COLO668 (cell line): ENCODE data around the gene CLIP4.

Experiments used
- DNase-seq: peaks from one replicate; lab custom pipeline; 2025; ENCODE audit not compliant: unreplicated experiment; lab: John Stamatoyannopoulos, UW

CLIP4 gene

GRCh38 chr2:29130295-29130694 lies 15.1 kb downstream of the CLIP4 start:
- DNase-seq, result no peak

DNA sequence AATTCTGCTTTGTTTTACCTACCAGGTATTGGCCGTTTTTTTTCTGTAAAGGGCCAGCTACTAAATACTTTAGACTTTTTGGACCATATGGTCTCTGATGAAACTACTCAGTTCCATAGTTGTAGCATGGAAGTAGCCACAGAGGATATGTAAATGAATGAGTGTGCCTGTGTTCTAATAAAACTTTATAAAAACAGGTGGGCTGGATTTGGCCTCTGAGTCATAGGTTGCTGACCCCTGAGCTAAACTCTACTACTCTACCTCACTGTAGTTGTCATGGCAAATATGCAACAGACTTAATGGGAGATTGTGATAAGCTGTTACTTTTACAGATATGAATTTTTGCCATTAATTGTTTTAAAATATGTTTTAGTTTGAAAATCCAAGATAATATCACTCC lies 19.7 kb downstream of the CLIP4 start:
- DNase-seq, result no peak

GRCh38 chr2:29139152-29139551 lies 23.9 kb downstream of the CLIP4 start:
- DNase-seq, result no peak

- DNase-seq, result no peak
Measured at GRCh38 chr2:29139731-29140130, 24.5 kb downstream of the CLIP4 start.

GRCh38 chr2:29143657-29144056 lies 28.4 kb downstream of the CLIP4 start:
- DNase-seq, result no peak

DNA sequence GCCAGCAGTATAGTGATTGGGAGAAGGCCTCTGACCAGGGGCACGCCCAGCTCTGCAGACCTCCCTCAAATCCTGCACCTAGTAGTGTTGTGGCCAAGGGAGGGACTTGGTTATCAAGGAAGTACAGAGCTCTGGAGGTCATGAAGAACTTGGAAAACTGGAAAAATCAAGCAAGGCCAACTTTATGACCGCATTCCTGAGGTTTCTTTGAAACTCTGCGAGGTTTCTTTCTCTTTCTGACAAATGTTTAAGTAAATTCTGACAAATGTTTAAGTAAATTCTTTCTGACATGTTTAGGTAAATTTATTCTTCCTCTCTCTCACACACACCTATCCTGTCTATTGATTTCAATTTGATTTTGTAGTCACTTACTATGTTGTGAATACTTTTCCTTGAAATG lies 31.0 kb downstream of the CLIP4 start:
- no peak for DNase-seq

DNA sequence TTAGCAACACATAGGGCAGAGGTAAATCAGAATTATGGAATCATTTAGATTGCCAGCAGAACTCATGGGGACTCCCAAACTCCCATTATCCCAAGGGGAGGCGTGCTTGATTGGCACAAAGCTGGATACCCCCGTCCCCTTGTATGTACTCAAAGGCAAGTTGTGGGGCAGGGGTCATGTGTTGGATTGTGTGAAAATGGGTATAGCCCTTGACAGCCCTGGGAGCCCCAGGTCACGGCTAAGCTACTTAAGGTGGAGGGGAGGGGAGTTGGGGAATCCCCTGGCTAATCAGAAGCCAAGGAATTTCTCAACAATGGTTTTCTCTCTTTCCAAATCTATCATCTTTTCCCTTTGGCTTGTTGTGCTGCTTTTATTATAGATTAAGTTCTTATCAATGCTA lies 32.7 kb downstream of the CLIP4 start:
- DNase-seq, result no peak

GRCh38 chr2:29154610-29155009 lies 39.4 kb downstream of the CLIP4 start:
- no peak for DNase-seq

DNA sequence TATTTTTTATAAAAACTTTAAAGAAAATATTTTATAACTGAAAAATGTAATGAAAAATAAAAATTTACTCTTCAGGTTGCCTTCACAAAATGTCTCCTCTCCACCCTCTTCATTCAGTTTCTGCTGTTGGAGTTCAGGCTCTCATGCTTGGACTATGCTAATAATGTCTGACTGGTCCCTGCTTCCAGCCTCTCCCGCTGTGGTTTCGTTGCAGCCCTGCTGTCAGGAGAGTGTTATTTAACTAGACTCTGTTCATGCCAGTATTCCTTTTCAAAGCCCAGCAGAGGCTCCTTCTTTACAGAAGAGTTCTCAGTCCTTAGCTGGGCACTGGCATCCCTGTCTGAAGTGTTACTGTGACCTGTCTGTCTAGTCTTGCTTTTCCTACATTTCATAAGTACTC lies 40.4 kb downstream of the CLIP4 start:
- DNase-seq, result no peak

DNA sequence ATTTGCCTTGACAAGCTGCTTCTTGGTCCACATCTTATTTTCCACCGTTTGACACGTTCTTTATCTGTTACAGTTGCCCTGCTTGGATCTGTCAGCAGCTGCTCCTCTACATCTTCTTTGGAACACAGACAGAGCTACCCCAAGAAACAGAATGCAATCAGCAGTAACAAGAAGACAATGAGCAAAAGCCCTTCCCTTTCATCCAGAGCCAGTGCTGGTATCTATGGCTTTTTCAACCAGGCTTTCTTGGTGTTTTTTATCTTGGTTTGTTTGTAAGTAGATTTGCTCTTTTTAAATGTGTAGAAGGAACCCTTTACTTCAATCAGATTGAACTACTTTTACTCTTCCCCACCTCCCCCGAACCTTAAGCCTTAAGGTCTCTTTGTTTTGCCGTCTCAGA lies 41.9 kb downstream of the CLIP4 start:
- DNase-seq, result no peak

DNA sequence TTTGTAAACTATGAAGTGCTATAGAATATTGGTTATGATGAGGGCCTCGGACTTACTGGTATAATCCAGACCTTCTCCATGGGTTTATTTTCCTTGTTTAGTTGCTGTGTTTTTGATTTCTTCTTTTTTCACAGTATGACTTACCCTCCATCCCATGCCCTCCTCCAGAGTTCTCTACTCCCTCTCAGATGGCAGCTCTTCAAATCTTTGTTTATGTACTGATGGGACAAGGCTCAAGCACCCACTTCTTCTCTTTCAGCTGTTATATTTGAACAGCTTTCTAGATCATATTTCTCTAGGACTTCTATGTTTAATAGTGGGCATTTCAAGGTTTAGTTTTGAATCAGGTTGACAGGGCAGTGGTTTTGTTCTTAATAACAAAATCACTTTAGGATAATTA lies 43.9 kb downstream of the CLIP4 start:
- no peak for DNase-seq

GRCh38 chr2:29160184-29160583 lies 45.0 kb downstream of the CLIP4 start:
- DNase-seq, result no peak

- DNase-seq, result no peak
Measured at GRCh38 chr2:29162204-29162928, 47.2 kb downstream of the CLIP4 start.

DNA sequence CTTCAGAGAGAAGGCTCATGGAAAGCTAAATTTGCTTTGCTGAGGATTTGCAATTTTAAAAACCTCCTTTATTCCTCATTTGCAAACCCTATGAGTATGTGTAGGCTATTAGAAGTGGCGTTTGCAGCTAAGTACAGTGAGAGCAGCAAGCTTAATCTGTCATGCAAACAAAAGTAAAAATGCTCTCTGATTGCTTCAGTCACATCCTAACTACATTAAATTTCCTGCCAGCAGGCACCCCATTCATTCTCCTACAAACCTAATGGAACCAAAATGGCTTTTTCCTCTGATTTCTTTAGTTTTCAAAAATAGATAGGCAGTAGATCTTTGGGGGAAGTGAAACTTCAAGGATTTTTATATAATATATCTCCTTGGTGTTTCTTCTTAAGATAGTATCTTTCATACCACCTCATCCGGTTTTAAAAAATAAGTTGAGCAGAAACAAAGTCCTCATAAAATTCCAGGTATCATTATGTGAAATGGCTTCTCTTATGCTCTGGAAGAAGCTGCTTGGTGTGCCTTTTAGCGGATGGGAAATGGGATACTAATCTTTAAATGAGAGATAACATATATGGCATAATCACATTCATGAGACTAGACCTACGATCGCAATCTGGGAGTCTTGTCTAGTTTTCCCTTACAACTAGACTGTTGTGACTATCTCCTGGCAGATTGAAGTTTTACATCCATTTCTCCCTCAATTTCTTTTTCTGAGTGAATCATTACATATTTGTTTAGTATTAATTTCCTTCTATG lies 49.1 kb downstream of the CLIP4 start:
- no peak for DNase-seq

DNA sequence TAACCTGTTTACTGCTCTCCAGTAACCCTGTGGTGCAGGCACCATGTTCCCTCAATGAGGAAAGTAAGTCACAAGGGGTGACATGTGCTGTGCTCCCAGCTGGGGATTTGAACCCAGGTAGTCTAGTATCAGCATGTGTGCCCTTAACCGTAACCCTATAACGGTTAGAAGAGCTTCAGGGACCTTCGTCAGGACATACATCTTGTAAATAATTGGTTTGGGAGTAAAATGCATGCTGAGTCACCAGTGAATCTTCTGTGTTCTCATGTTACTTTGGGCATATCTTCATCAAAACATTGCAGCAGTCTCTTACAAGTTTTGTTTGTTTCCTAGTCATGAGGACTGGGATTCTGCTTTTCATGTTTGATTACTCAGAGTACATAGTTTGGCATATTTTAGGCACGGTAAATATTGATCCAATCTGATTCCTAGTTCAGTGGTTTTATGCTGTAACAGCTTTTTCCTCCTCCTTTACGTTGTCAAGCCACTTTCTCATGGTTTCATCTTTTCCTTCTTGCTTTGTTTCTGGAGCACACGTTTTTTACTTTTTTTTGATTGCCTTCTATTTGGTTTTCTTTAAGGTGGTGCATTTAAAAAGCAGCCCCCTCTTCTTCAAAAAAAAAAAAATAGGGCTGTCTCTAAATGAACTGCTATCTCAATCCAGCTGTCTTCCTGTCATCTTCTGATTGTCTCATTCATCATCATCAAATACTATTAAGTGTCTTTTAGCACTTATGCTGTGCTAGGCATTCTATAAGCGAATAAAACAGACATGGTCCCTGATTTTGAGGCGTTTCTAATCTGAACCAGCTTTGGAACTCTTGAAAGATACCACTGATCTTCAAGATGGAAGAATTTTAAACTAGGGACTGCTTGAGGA lies 50.4 kb downstream of the CLIP4 start:
- no peak for DNase-seq

DNA sequence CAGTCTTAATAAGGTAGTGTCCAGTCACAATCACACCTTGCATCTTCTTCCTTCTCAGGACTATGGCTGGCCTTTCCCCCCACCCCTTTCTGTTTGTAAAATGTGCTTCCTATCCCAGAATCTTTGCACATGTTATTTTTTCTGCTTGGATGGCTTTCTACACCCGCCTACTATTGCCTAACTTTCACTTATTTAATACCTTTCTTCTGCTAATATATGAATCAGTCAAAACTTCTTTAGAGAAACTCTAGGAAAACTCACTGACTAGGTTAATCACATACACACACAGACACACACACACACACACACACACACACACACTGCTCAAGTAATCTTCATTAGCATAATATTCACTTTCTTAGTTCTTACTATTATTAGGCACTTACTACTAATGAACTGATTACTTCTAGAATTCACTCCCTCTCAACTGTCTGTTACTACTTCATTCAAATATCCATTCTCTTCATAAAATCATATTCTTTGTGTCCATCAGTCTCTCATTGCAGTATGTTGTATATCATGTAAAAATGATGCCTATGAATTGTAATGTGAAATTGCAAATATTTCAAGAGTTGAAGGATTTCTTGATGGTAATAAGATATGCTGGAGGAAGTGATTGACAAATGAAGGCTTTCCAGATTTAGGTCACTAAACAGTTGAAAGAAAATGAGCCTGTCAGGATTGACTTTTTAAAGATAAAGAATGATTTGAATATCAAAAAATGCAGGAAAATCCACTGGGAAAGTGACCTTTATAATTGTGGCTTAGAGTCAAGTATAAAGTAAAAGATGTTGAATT lies 51.2 kb downstream of the CLIP4 start:
- no peak for DNase-seq

- no peak for DNase-seq
Measured at GRCh38 chr2:29174937-29175336, 59.7 kb downstream of the CLIP4 start.

DNA sequence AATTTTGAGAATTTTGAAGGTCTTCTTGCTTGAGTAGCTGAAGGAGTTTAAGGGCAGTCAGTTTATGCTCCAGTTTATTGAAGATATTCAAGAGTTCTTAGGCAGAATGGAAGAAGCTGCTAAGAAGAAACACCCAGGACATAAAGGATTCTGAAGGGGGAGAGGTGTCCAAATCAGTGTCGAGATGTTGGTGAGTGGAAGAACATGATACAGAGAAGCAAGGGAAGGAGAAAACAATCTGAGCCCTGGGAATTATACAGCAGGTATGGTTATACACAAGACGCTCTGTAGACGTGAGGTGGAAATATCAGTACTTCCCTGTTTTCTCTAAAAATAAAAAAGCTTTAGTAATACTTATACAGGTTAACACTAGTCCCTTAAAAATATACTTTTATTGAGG lies 60.1 kb downstream of the CLIP4 start:
- no peak for DNase-seq

DNA sequence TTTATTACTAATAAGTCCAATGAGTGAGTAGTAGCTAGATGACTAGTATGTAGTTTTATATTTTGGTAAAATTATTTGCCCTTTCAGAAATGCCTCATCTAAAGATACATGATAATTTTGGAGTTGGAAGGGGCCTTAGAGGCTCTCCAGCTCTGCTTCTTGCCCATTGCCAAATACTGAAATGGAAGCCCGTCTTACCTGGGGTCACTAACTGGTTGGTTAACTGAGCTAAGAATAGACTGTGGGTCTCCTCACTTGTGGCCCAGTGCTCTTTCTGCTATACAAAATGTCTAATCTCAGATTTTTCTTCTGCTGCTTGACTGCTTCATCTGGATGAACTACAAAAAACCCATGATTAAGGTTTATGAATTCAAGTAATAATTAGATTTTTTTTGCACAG lies 67.1 kb downstream of the CLIP4 start:
- DNase-seq, result no peak

DNA sequence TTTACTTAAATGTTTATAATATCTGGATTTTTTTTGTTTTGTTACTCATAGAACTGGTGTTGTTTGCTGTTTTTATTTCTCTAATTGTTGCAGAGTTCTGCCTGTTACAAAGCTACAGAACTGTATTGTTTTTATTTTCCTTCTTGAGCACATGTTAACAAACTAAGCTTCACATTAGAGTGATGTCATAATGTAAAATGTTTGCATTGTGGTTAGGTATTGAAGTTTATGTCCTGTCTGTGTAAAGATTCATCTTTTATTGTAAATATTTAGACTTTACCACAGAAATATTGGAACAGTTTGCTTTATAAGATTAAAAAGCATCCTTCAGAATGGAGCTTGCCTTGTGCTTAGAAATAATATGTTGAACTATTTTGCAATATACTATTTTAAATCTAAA lies 67.7 kb downstream of the CLIP4 start:
- DNase-seq, result no peak

GRCh38 chr2:29184531-29184930 lies 69.3 kb downstream of the CLIP4 start:
- no peak for DNase-seq
